ENCODE results near the gene ISYNA1. TPM values are rescaled to one million over a fixed set of nuclear protein-coding genes. Genes with fewer than 3 reads are reported as not detected.
A peak's percentile ranks its signal among the peaks of the same experiment; 100 is the strongest.

The ISYNA1 gene
- total RNA-seq, 4 donors from 2014 or later: 5.1 to 29.1 (median 7.8) TPM

GRCh38 chr19:18418029-18418482, 19.9 kb downstream of the ISYNA1 start:
- intact Hi-C loops (cut with DNase I; ENCODE audit: low total_unique reads) (loop anchor here (10.0 kb wide), 1 partner anchor 213 kb away; the partner anchor contains the start of gene RAB3A), in situ Hi-C loops (cut with MboI; ENCODE audit: low sequenced_read_pairs in 4 of 4) (loop anchor here in 2 of 4 donors (25.0 kb wide), 1 partner anchor 156 kb away; the partner anchor contains the start of gene IQCN (in 2 of the 2))
- Histone ChIP-seq H3K27ac (peak overlapping the region; percentile 83 to 92 (median 84)), H3K4me1 (peaks cover 18 to 52% of the 10 kb centered on the region in 2 donors), H3K27me3 (peaks cover 20 to 26% (median 21%) of the 10 kb centered on the region in 3 donors), H3K9me3 (no peaks in the 10 kb centered on the region), H3K4me3 (peak overlapping the region; percentile 47 to 69 (median 62)), H3K36me3 (no peaks in the 10 kb centered on the region)
- no peak for ATAC-seq
- TF ChIP-seq POLR2A (IDR thresholded peaks at IDR 0.05): no peak
- no peak for TF ChIP-seq CTCF (IDR thresholded peaks at IDR 0.05 in 4 of 5, conservative IDR thresholded peaks at IDR 0.05 in 1 of 5)
- DNase-seq: no peak

GRCh38 chr19:18417250-18418028, 20.5 kb downstream of the ISYNA1 start:
- DNase-seq: peak in 1 of 2 donors; percentile 54
- intact Hi-C loops (cut with DNase I; ENCODE audit: low total_unique reads) (loop anchor here (10.0 kb wide), 1 partner anchor 213 kb away; the partner anchor contains the start of gene RAB3A), in situ Hi-C loops (cut with MboI; ENCODE audit: low sequenced_read_pairs in 4 of 4) (loop anchor here in 2 of 4 donors (25.0 kb wide), 1 partner anchor 155 kb away; the partner anchor contains the start of gene IQCN (in 2 of the 2))
- Histone ChIP-seq H3K4me3 (peak overlapping the region; percentile 41 to 62 (median 51)), H3K27ac (peak overlapping the region; percentile 83 to 92 (median 84)), H3K36me3 (no peaks in the 10 kb centered on the region), H3K9me3 (no peaks in the 10 kb centered on the region), H3K27me3 (peaks cover 20 to 26% (median 21%) of the 10 kb centered on the region in 3 donors), H3K4me1 (peaks cover 18 to 51% of the 10 kb centered on the region in 2 donors)
- ATAC-seq: peak in 1 of 2 donors; percentile 10
- TF ChIP-seq POLR2A (IDR thresholded peaks at IDR 0.05) (peak; percentile 42 to 53), CTCF (IDR thresholded peaks at IDR 0.05 in 4 of 5, conservative IDR thresholded peaks at IDR 0.05 in 1 of 5) (no peak)

GRCh38 chr19:18416778-18417249, 21.1 kb downstream of the ISYNA1 start:
- H3K36me3 ChIP-seq: no peaks in the 10 kb centered on the region
- intact Hi-C loops (cut with DNase I; ENCODE audit: low total_unique reads): loop anchor here (10.0 kb wide), 1 partner anchor 212 kb away; the partner anchor contains the start of gene RAB3A

More at GRCh38 chr19:18416778-18417249, 21.1 kb downstream of the ISYNA1 start:
- Histone ChIP-seq H3K27me3 (peaks cover 20 to 26% (median 21%) of the 10 kb centered on the region in 3 donors), H3K9me3 (no peaks in the 10 kb centered on the region), H3K4me1 (peaks cover 18 to 51% of the 10 kb centered on the region in 2 donors), H3K27ac (peak overlapping the region; percentile 83 to 92 (median 84)), H3K4me3 (peak overlapping the region; percentile 41 to 62 (median 51))
- ATAC-seq (peak; percentile 15 to 34), DNase-seq (peak; percentile 69 to 71)
- TF ChIP-seq CTCF (IDR thresholded peaks at IDR 0.05 in 4 of 5, conservative IDR thresholded peaks at IDR 0.05 in 1 of 5) (no peak), POLR2A (IDR thresholded peaks at IDR 0.05) (no peak)
- in situ Hi-C loops (cut with MboI; ENCODE audit: low sequenced_read_pairs in 4 of 4): loop anchor here in 2 of 4 donors (25.0 kb wide), 1 partner anchor 155 kb away; the partner anchor contains the start of gene IQCN (in 2 of the 2)
